ENCODE data around the gene MAN2B2.
"Not testable (repeated sequence)": the region's sequence is repeated elsewhere in the genome, so short reads cannot be mapped to it uniquely, and the experiment has no call there.

The MAN2B2 gene

GRCh38 chr4:6649216-6649615 lies 74.2 kb downstream of the MAN2B2 start:
- ATAC-seq, result no peak
- TF ChIP-seq PPARA (CRISPR knock-in tag; IDR thresholded peaks at IDR 0.05; ENCODE audit: borderline replicate concordance), result no peak
- no peak for TF ChIP-seq POU6F1 (CRISPR knock-in tag; IDR thresholded peaks at IDR 0.05; ENCODE audit: borderline replicate concordance, low read depth)
- TF ChIP-seq, protein P1, sequence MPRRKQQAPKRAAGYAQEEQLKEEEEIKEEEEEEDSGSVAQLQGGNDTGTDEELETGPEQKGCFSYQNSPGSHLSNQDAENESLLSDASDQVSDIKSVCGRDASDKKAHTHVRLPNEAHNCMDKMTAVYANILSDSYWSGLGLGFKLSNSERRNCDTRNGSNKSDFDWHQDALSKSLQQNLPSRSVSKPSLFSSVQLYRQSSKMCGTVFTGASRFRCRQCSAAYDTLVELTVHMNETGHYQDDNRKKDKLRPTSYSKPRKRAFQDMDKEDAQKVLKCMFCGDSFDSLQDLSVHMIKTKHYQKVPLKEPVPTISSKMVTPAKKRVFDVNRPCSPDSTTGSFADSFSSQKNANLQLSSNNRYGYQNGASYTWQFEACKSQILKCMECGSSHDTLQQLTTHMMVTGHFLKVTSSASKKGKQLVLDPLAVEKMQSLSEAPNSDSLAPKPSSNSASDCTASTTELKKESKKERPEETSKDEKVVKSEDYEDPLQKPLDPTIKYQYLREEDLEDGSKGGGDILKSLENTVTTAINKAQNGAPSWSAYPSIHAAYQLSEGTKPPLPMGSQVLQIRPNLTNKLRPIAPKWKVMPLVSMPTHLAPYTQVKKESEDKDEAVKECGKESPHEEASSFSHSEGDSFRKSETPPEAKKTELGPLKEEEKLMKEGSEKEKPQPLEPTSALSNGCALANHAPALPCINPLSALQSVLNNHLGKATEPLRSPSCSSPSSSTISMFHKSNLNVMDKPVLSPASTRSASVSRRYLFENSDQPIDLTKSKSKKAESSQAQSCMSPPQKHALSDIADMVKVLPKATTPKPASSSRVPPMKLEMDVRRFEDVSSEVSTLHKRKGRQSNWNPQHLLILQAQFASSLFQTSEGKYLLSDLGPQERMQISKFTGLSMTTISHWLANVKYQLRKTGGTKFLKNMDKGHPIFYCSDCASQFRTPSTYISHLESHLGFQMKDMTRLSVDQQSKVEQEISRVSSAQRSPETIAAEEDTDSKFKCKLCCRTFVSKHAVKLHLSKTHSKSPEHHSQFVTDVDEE (CRISPR knock-in tag; IDR thresholded peaks at IDR 0.05), result no peak
- no peak for TF ChIP-seq CSRNP3 (CRISPR knock-in tag; IDR thresholded peaks at IDR 0.05)
- no peak for TF ChIP-seq BACH2 (CRISPR knock-in tag; IDR thresholded peaks at IDR 0.05; ENCODE audit: borderline replicate concordance)
- TF ChIP-seq ZC3H10 (CRISPR knock-in tag; IDR thresholded peaks at IDR 0.05), result no peak
- TF ChIP-seq ZFP30 (CRISPR knock-in tag; IDR thresholded peaks at IDR 0.05), result no peak
- no peak for TF ChIP-seq ZFP3 (CRISPR knock-in tag; IDR thresholded peaks at IDR 0.05)
- TF ChIP-seq ZNF565 (CRISPR knock-in tag; conservative IDR thresholded peaks at IDR 0.05; ENCODE audit: low read depth), result no peak
- TF ChIP-seq ZNF70 (CRISPR knock-in tag; IDR thresholded peaks at IDR 0.05), result no peak
- TF ChIP-seq OSR1 (CRISPR knock-in tag; IDR thresholded peaks at IDR 0.05), result no peak
- TF ChIP-seq SNAI2 (CRISPR knock-in tag; IDR thresholded peaks at IDR 0.05), result no peak
- no peak for TF ChIP-seq ARNTL (CRISPR knock-in tag; IDR thresholded peaks at IDR 0.05; ENCODE audit: borderline replicate concordance, low read depth)
- no peak for TF ChIP-seq ZNF8 (CRISPR knock-in tag; IDR thresholded peaks at IDR 0.05)
- no peak for TF ChIP-seq TOX (CRISPR knock-in tag; IDR thresholded peaks at IDR 0.05; ENCODE audit: borderline replicate concordance)
- TF ChIP-seq ISL1 (CRISPR knock-in tag; IDR thresholded peaks at IDR 0.05), result no peak
- TF ChIP-seq, protein P2, sequence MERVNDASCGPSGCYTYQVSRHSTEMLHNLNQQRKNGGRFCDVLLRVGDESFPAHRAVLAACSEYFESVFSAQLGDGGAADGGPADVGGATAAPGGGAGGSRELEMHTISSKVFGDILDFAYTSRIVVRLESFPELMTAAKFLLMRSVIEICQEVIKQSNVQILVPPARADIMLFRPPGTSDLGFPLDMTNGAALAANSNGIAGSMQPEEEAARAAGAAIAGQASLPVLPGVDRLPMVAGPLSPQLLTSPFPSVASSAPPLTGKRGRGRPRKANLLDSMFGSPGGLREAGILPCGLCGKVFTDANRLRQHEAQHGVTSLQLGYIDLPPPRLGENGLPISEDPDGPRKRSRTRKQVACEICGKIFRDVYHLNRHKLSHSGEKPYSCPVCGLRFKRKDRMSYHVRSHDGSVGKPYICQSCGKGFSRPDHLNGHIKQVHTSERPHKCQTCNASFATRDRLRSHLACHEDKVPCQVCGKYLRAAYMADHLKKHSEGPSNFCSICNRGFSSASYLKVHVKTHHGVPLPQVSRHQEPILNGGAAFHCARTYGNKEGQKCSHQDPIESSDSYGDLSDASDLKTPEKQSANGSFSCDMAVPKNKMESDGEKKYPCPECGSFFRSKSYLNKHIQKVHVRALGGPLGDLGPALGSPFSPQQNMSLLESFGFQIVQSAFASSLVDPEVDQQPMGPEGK (CRISPR knock-in tag; IDR thresholded peaks at IDR 0.05; ENCODE audit: borderline replicate concordance), result no peak
- TF ChIP-seq CREB5 (CRISPR knock-in tag; IDR thresholded peaks at IDR 0.05; ENCODE audit: low read depth), result no peak
- no peak for TF ChIP-seq CSDC2 (CRISPR knock-in tag; IDR thresholded peaks at IDR 0.05)
- no peak for TF ChIP-seq RARB (CRISPR knock-in tag; IDR thresholded peaks at IDR 0.05)

DNA sequence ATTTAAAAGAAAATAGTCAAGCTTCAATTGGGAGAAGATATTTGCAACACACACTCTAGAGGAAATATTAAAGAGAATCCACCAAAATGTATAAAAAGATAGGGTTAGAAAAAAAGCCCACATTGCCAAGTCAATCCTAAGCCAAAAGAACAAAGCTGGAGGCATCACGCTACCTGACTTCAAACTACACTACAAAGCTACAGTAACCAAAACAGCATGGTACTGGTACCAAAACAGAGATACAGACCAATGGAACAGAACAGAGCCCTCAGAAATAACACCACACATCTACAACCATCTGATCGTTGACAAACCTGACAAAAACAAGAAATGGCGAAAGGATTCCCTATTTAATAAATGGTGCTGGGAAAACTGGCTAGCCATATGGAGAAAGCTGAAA lies 79.2 kb downstream of the MAN2B2 start:
- ATAC-seq, result not testable (repeated sequence)

DNA sequence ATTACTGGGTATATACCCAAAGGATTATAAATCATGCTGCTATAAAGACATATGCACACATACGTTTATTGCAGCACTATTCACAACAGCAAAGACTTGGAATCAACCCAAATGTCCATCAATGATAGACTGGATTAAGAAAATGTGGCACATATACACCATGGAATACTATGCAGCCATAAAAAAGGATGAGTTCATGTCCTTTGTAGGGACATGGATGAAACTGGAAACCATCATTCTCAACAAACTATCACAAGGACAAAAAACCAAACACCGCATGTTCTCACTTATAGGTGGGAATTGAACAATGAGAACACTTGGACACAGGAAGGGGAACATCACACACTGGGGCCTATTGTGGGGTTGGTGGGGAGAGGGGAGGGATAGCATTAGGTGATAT lies 80.3 kb downstream of the MAN2B2 start:
- not testable (repeated sequence) for ATAC-seq

- ATAC-seq, result no peak
- TF ChIP-seq CSRNP3 (CRISPR knock-in tag; IDR thresholded peaks at IDR 0.05) (no peak), ISL1 (CRISPR knock-in tag; IDR thresholded peaks at IDR 0.05) (no peak), TCF4 (CRISPR knock-in tag; IDR thresholded peaks at IDR 0.05; ENCODE audit: borderline replicate concordance) (no peak), CREB5 (CRISPR knock-in tag; IDR thresholded peaks at IDR 0.05; ENCODE audit: low read depth) (no peak), OSR1 (CRISPR knock-in tag; IDR thresholded peaks at IDR 0.05) (no peak)
- TF ChIP-seq, protein P1 (CRISPR knock-in tag; IDR thresholded peaks at IDR 0.05), result no peak
These were observed 80.9 kb downstream of the MAN2B2 start for GRCh38 chr4:6655924-6656323.

Data from SK-N-SH treated with all-trans-retinoic acid at 6 μM for 48 hours (cell line).